GM23338 (cell line): ENCODE data around the gene CTDP1. TPM values are rescaled to one million over a fixed set of nuclear protein-coding genes. Genes with fewer than 3 reads are reported as not detected.

Source experiments
- ATAC-seq: fragments of 200-7000 bp; cut with Tn5 transposase; 3 replicates; pipeline ENCODE4 v1.9.1; 2020
- DNase-seq: peaks from one replicate; pipeline ENCODE4 v3.0.0-alpha.2; 2015; ENCODE audit warnings: low spot score
- H2AFZ ChIP-seq: fragments of 200-600 bp; sonication (generic); 2 replicates; pipeline ENCODE4 v1.8.0; 2016; ENCODE audit warnings: antibody characterized with exemption, mild to moderate bottlenecking, moderate library complexity
- H3F3A ChIP-seq: fragments of 200-600 bp; sonication (generic); replicated peaks from 2 replicates; pipeline ENCODE4 v1.8.0; 2017; ENCODE audit warnings: antibody characterized with exemption, mixed run types, low read depth
- H3K27ac ChIP-seq: fragments of 200-600 bp; sonication (generic); 2 replicates; pipeline ENCODE4 v1.6.1; 2016; ENCODE audit warnings: low read depth
- H3K27me3 ChIP-seq: fragments of 200-600 bp; sonication (generic); 2 replicates; pipeline ENCODE4 v1.8.0; 2016; ENCODE audit warnings: mild to moderate bottlenecking, mixed run types, moderate library complexity; ENCODE audit not compliant: insufficient read depth
- H3K36me3 ChIP-seq: fragments of 200-600 bp; sonication (generic); 2 replicates; pipeline ENCODE4 v1.8.0; 2016; ENCODE audit warnings: mild to moderate bottlenecking; ENCODE audit not compliant: insufficient read depth
- H3K4me1 ChIP-seq: fragments of 200-600 bp; sonication (generic); 2 replicates; pipeline ENCODE4 v1.8.0; 2016; ENCODE audit warnings: mild to moderate bottlenecking, moderate library complexity; ENCODE audit not compliant: insufficient read depth
- H3K4me2 ChIP-seq: fragments of 200-600 bp; sonication (generic); 2 replicates; pipeline ENCODE4 v1.7.1; 2017; ENCODE audit warnings: mixed run types
- H3K4me3 ChIP-seq: fragments of 200-600 bp; sonication (generic); 2 replicates; pipeline ENCODE4 v1.6.1; 2016; ENCODE audit warnings: mixed run types
- H3K79me2 ChIP-seq: fragments of 200-600 bp; sonication (generic); replicated peaks from 2 replicates; pipeline ENCODE4 v1.8.0; 2017; ENCODE audit warnings: mild to moderate bottlenecking; ENCODE audit not compliant: insufficient read depth
- H3K9me2 ChIP-seq: fragments of 200-600 bp; sonication (generic); 2 replicates; pipeline ENCODE4 v1.8.0; 2017; ENCODE audit not compliant: insufficient read depth
- H4K20me1 ChIP-seq: fragments of 200-600 bp; sonication (generic); replicated peaks from 2 replicates; pipeline ENCODE4 v1.8.0; 2017; ENCODE audit warnings: mild to moderate bottlenecking; ENCODE audit not compliant: insufficient read depth
- H3K27ac Mint-ChIP-seq: 2 replicates; pipeline ENCODE4 v1.8.0; 2020; ENCODE audit warnings: inconsistent platforms, mild to moderate bottlenecking, moderate library complexity, mixed read lengths
- H3K27me3 Mint-ChIP-seq: 3 replicates; pipeline ENCODE4 v1.8.0; 2022; ENCODE audit warnings: low read depth, mild to moderate bottlenecking, moderate library complexity, mixed read lengths, inconsistent platforms; ENCODE audit not compliant: insufficient read depth, poor library complexity
- H3K36me3 Mint-ChIP-seq: 3 replicates; pipeline ENCODE4 v1.8.0; 2021; ENCODE audit warnings: low read depth, mild to moderate bottlenecking, inconsistent platforms, moderate library complexity, mixed read lengths
- H3K4me1 Mint-ChIP-seq: 3 replicates; pipeline ENCODE4 v1.8.0; 2020; ENCODE audit warnings: mild to moderate bottlenecking, inconsistent platforms, mixed read lengths
- H3K4me3 Mint-ChIP-seq: 3 replicates; pipeline ENCODE4 v1.8.0; 2021; ENCODE audit warnings: moderate library complexity, mild to moderate bottlenecking, inconsistent platforms, mixed read lengths
- H3K9me3 Mint-ChIP-seq: 3 replicates; pipeline ENCODE4 v1.8.0; 2020; ENCODE audit warnings: moderate library complexity, mild to moderate bottlenecking, inconsistent platforms, mixed read lengths
- CREB1 ChIP-seq: fragments of 250-450 bp; sonication (Bioruptor Pico); IDR thresholded peaks from 2 replicates; pipeline ENCODE4 v1.5.0; 2020; ENCODE audit warnings: low read depth, mild to moderate bottlenecking, moderate library complexity
- EZH2 ChIP-seq: fragments of 200-600 bp; sonication (generic); IDR thresholded peaks from one replicate; pipeline ENCODE4 v1.8.0; 2017; ENCODE audit warnings: antibody characterized with exemption, mild to moderate bottlenecking, low read depth; ENCODE audit not compliant: unreplicated experiment
- EZH2phosphoT487 ChIP-seq: fragments of 200-600 bp; sonication (generic); IDR thresholded peaks from one replicate; pipeline ENCODE4 v1.8.1; 2018; ENCODE audit warnings: antibody characterized with exemption; ENCODE audit not compliant: unreplicated experiment
- JUNB ChIP-seq: IDR thresholded peaks from one replicate; pipeline ENCODE4 v1.6.1; 2016; ENCODE audit warnings: antibody characterized with exemption; ENCODE audit not compliant: unreplicated experiment
- NANOG ChIP-seq: IDR thresholded peaks from 2 replicates; pipeline ENCODE4 v1.6.1; 2016; ENCODE audit warnings: antibody characterized with exemption, borderline replicate concordance
- POLR2AphosphoS5 ChIP-seq: IDR thresholded peaks from 2 replicates; pipeline ENCODE4 v1.6.1; 2016; ENCODE audit warnings: antibody characterized with exemption, low read depth
- STAT1 ChIP-seq: IDR thresholded peaks from one replicate; pipeline ENCODE4 v1.6.1; 2016; ENCODE audit warnings: antibody characterized with exemption; ENCODE audit not compliant: unreplicated experiment
- ZNF114 ChIP-seq: fragments of 250-450 bp; sonication (Bioruptor Pico); IDR thresholded peaks from 2 replicates; pipeline ENCODE4 v1.5.0; 2020; ENCODE audit warnings: mild to moderate bottlenecking, moderate library complexity
- ZNF331 ChIP-seq: fragments of 250-450 bp; sonication (Bioruptor Pico); IDR thresholded peaks from 2 replicates; pipeline ENCODE4 v1.5.0; 2020; ENCODE audit warnings: low read depth, mild to moderate bottlenecking, moderate library complexity
- polyA plus RNA-seq: library from polyadenylated mRNA; unstranded; fragments of >200 nt; fragmentation: Nextera tagmentation; extraction: Ambion mirVana; gene quantifications from 2 replicates; pipeline ENCODE4 v1.2.1, GENCODE V29; 2016
- total RNA-seq: library from RNA; depleted of rRNA; stranded (reverse); fragments of >200 nt; shearing (Covaris generic); gene quantifications from 2 replicates; pipeline ENCODE4 v1.2.3, GENCODE V29; 2014
- TF ChIP-seq, protein P1 (sequence below), 2 experiments: fragments of 200-600 bp in 1 of 2; sonication (generic) in 1 of 2; conservative IDR thresholded peaks; 2 replicates each; pipeline versions ENCODE4 v1.5.1 to v1.6.1; 2016 to 2017; ENCODE audit warnings: antibody characterized with exemption in 2 of 2, low read depth in 2 of 2, mild to moderate bottlenecking in 2 of 2, moderate library complexity in 1 of 2
- TF ChIP-seq, protein P2 (sequence below): IDR thresholded peaks from 2 replicates; pipeline ENCODE4 v1.6.1; 2016; ENCODE audit warnings: antibody characterized with exemption
- TF ChIP-seq, protein P3 (sequence below): fragments of 250-450 bp; sonication (Bioruptor Pico); IDR thresholded peaks from 2 replicates; pipeline ENCODE4 v1.5.0; 2020; ENCODE audit warnings: mild to moderate bottlenecking, moderate library complexity

The CTDP1 gene
- total and polyA plus RNA-seq, 2 experiments from 2014 or later = 9.4 to 51.6 TPM

DNA sequence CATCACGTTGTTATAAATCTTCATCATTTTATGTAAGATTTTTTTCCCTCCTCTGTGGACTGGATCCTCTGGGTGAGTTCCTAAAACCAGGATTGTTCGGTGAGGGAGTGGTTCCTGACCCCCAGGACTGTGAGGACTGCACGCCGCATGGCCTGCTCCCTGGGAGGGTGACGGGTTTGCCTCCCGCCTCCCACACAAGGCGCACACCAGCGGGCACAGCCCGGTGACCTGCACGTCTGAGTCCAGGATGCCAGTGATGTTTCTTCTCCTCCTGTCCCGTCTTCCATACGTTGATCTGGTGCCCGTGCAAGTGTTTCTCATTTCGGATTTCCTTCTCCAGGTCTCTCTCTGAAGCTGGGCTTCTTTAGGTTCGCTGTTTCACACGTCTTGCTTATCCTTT, 27.1 kb downstream of the CTDP1 start:
- Histone ChIP-seq H3K79me2 (peaks cover 28% of the 10 kb centered on the region), H2AFZ (no peak overlapping the region), H3K36me3 (peaks cover 5% of the 10 kb centered on the region; the same call in 1 of the 2 replicates), H3K9me2 (no peaks in the 10 kb centered on the region), H3K27ac (no peak overlapping the region), H4K20me1 (peaks cover 6% of the 10 kb centered on the region; the same call in 1 of the 2 replicates), H3K4me2 (no peak overlapping the region), H3K4me1 (no peaks in the 10 kb centered on the region), H3K4me3 (no peak overlapping the region), H3F3A (no peaks in the 10 kb centered on the region), H3K27me3 (no peaks in the 10 kb centered on the region)
- no peaks in the 10 kb centered on the region for H3K9me3 Mint-ChIP-seq
- peaks cover 2% of the 10 kb centered on the region for H3K27me3 Mint-ChIP-seq
- no peak for ATAC-seq
- no peak overlapping the region for H3K4me3 Mint-ChIP-seq
- no peak for TF ChIP-seq EZH2
- no peak for TF ChIP-seq ZNF331
- no peak for TF ChIP-seq POLR2AphosphoS5
- TF ChIP-seq, protein P1, sequence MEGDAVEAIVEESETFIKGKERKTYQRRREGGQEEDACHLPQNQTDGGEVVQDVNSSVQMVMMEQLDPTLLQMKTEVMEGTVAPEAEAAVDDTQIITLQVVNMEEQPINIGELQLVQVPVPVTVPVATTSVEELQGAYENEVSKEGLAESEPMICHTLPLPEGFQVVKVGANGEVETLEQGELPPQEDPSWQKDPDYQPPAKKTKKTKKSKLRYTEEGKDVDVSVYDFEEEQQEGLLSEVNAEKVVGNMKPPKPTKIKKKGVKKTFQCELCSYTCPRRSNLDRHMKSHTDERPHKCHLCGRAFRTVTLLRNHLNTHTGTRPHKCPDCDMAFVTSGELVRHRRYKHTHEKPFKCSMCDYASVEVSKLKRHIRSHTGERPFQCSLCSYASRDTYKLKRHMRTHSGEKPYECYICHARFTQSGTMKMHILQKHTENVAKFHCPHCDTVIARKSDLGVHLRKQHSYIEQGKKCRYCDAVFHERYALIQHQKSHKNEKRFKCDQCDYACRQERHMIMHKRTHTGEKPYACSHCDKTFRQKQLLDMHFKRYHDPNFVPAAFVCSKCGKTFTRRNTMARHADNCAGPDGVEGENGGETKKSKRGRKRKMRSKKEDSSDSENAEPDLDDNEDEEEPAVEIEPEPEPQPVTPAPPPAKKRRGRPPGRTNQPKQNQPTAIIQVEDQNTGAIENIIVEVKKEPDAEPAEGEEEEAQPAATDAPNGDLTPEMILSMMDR (conservative IDR thresholded peaks at IDR 0.05; ENCODE audit: low read depth in 2 of 2) = no peak
- TF ChIP-seq, protein P2, sequence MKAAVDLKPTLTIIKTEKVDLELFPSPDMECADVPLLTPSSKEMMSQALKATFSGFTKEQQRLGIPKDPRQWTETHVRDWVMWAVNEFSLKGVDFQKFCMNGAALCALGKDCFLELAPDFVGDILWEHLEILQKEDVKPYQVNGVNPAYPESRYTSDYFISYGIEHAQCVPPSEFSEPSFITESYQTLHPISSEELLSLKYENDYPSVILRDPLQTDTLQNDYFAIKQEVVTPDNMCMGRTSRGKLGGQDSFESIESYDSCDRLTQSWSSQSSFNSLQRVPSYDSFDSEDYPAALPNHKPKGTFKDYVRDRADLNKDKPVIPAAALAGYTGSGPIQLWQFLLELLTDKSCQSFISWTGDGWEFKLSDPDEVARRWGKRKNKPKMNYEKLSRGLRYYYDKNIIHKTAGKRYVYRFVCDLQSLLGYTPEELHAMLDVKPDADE = no peak
- no peaks in the 10 kb centered on the region for H3K4me1 Mint-ChIP-seq
- DNase-seq = no peak
- no peak overlapping the region for H3K27ac Mint-ChIP-seq
- peaks cover 45% of the 10 kb centered on the region for H3K36me3 Mint-ChIP-seq

DNA sequence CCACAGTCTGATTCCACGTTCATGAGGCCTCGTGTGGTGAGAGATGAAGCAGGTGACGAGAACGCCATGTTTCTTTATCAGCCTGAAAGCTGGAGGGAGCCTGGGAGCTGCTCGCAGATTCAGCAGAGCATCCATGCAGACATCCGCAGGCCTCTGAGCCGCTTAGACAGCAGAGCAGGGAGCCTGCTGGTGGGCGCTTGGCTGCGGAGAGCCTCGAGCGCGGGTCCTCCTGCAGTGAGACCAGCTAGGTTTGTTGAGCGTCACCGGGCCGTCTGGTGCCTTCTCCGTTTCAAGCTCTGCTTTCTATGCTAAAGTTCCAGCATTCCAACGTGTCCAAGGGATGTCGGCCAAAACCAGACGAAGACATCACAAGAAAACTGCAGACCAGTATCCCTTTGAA, 27.6 kb downstream of the CTDP1 start:
- H3K27me3 ChIP-seq = no peaks in the 10 kb centered on the region
- no peak overlapping the region for H3K27ac Mint-ChIP-seq
- no peaks in the 10 kb centered on the region for H3K4me1 Mint-ChIP-seq
- no peak overlapping the region for H3K4me2 ChIP-seq
- no peaks in the 10 kb centered on the region for H3K4me1 ChIP-seq
- no peaks in the 10 kb centered on the region for H3F3A ChIP-seq
- DNase-seq = no peak
- H3K36me3 Mint-ChIP-seq = peaks cover 42% of the 10 kb centered on the region
- H3K4me3 Mint-ChIP-seq = no peak overlapping the region
- H3K27me3 Mint-ChIP-seq = peaks cover 2% of the 10 kb centered on the region
- H3K9me3 Mint-ChIP-seq = no peaks in the 10 kb centered on the region
- H4K20me1 ChIP-seq = peaks cover 6% of the 10 kb centered on the region; the same call in 1 of the 2 replicates
- H3K4me3 ChIP-seq = no peak overlapping the region
- H2AFZ ChIP-seq = no peak overlapping the region
- peaks cover 5% of the 10 kb centered on the region; the same call in 1 of the 2 replicates for H3K36me3 ChIP-seq
- H3K79me2 ChIP-seq = peaks cover 22% of the 10 kb centered on the region
- no peak for ATAC-seq
- no peaks in the 10 kb centered on the region for H3K9me2 ChIP-seq
- H3K27ac ChIP-seq = no peak overlapping the region
- TF ChIP-seq, protein P3, sequence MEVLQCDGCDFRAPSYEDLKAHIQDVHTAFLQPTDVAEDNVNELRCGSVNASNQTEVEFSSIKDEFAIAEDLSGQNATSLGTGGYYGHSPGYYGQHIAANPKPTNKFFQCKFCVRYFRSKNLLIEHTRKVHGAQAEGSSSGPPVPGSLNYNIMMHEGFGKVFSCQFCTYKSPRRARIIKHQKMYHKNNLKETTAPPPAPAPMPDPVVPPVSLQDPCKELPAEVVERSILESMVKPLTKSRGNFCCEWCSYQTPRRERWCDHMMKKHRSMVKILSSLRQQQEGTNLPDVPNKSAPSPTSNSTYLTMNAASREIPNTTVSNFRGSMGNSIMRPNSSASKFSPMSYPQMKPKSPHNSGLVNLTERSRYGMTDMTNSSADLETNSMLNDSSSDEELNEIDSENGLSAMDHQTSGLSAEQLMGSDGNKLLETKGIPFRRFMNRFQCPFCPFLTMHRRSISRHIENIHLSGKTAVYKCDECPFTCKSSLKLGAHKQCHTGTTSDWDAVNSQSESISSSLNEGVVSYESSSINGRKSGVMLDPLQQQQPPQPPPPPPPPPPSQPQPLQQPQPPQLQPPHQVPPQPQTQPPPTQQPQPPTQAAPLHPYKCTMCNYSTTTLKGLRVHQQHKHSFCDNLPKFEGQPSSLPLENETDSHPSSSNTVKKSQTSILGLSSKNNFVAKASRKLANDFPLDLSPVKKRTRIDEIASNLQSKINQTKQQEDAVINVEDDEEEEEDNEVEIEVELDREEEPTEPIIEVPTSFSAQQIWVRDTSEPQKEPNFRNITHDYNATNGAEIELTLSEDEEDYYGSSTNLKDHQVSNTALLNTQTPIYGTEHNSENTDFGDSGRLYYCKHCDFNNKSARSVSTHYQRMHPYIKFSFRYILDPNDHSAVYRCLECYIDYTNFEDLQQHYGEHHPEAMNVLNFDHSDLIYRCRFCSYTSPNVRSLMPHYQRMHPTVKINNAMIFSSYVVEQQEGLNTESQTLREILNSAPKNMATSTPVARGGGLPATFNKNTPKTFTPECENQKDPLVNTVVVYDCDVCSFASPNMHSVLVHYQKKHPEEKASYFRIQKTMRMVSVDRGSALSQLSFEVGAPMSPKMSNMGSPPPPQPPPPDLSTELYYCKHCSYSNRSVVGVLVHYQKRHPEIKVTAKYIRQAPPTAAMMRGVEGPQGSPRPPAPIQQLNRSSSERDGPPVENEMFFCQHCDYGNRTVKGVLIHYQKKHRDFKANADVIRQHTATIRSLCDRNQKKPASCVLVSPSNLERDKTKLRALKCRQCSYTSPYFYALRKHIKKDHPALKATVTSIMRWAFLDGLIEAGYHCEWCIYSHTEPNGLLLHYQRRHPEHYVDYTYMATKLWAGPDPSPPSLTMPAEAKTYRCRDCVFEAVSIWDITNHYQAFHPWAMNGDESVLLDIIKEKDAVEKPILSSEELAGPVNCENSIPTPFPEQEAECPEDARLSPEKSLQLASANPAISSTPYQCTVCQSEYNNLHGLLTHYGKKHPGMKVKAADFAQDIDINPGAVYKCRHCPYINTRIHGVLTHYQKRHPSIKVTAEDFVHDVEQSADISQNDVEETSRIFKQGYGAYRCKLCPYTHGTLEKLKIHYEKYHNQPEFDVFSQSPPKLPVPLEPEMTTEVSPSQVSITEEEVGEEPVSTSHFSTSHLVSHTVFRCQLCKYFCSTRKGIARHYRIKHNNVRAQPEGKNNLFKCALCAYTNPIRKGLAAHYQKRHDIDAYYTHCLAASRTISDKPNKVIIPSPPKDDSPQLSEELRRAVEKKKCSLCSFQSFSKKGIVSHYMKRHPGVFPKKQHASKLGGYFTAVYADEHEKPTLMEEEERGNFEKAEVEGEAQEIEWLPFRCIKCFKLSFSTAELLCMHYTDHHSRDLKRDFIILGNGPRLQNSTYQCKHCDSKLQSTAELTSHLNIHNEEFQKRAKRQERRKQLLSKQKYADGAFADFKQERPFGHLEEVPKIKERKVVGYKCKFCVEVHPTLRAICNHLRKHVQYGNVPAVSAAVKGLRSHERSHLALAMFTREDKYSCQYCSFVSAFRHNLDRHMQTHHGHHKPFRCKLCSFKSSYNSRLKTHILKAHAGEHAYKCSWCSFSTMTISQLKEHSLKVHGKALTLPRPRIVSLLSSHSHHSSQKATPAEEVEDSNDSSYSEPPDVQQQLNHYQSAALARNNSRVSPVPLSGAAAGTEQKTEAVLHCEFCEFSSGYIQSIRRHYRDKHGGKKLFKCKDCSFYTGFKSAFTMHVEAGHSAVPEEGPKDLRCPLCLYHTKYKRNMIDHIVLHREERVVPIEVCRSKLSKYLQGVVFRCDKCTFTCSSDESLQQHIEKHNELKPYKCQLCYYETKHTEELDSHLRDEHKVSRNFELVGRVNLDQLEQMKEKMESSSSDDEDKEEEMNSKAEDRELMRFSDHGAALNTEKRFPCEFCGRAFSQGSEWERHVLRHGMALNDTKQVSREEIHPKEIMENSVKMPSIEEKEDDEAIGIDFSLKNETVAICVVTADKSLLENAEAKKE (CRISPR knock-in tag) = no peak
- TF ChIP-seq ZNF331 (no peak), EZH2phosphoT487 (no peak), CREB1 (CRISPR knock-in tag) (no peak), STAT1 (no peak), EZH2 (no peak), NANOG (no peak), ZNF114 (CRISPR knock-in tag) (no peak), JUNB (no peak)
- TF ChIP-seq, protein P2 = no peak
